Fibroblast of villous mesenchyme (primary cell): ENCODE measurements around the gene MRPL17. TPM values are rescaled to one million over a fixed set of nuclear protein-coding genes. Genes with fewer than 3 reads are reported as not detected.

Experiments used
- DNase-seq: peaks from one replicate; pipeline ENCODE4 v3.0.0-alpha.2; 2010; ENCODE audit warnings: low read depth
- H3K4me3 ChIP-seq: 2 replicates; pipeline ENCODE4 v1.5.1; 2011; ENCODE audit warnings: low read depth, mild to moderate bottlenecking, low read length
- CTCF ChIP-seq: IDR thresholded peaks from 2 replicates; pipeline ENCODE4 v1.5.1; 2012; ENCODE audit warnings: low read depth, mild to moderate bottlenecking, low read length; ENCODE audit not compliant: insufficient read depth
- total RNA-seq: library from RNA; depleted of rRNA; stranded (reverse); fragments of >200 nt; gene quantifications from 2 replicates; pipeline ENCODE4 v1.2.3, GENCODE V29; 2012

Gene MRPL17
- total RNA-seq, 1 donor: 70.0 TPM

GRCh38 chr11:6658647-6659046 is 24.5 kb downstream of the MRPL17 start:
- no peak for DNase-seq
- H3K4me3 ChIP-seq: no peak overlapping the region
- no peak for TF ChIP-seq CTCF

- TF ChIP-seq CTCF: no peak
- no peak for DNase-seq
Measured at GRCh38 chr11:6657346-6657745, 25.8 kb downstream of the MRPL17 start.

GRCh38 chr11:6656936-6657335 is 26.2 kb downstream of the MRPL17 start:
- TF ChIP-seq CTCF: no peak
- no peak overlapping the region for H3K4me3 ChIP-seq
- no peak for DNase-seq

More at GRCh38 chr11:6657346-6657745, 25.8 kb downstream of the MRPL17 start:
- H3K4me3 ChIP-seq: no peak overlapping the region

GRCh38 chr11:6656584-6656915 is 26.6 kb downstream of the MRPL17 start:
- peak overlapping the region; percentile 65 for H3K4me3 ChIP-seq
- no peak for TF ChIP-seq CTCF
- no peak for DNase-seq

- no peak for DNase-seq
- peak within 1 kb of the TSS; percentile 65 for H3K4me3 ChIP-seq
- TF ChIP-seq CTCF: no peak
Measured at GRCh38 chr11:6655790-6656583, 27.2 kb downstream of the MRPL17 start, which contains the start of gene DCHS1. TSS of gene DCHS1 (minus strand) at chr11:6655809. CDS start at chr11:6641613, 14,196 bp downstream.

GRCh38 chr11:6655020-6655789 is 27.9 kb downstream of the MRPL17 start:
- DNase-seq: no peak
- H3K4me3 ChIP-seq: peak overlapping the region; percentile 62
- no peak for TF ChIP-seq CTCF
